ENCODE results near the gene CD247.

Gene CD247

GRCh38 chr1:167553136-167554027, 35.1 kb upstream of the CD247 start, which contains the start of gene CREG1:
Gene CREG1 (minus strand): TSS chr1:167553762.
- peak within 1 kb of the TSS; percentile 59 for H3K4me3 ChIP-seq (ENCODE audit: low read depth, low read length)
- ChIA-PET CTCF (interaction anchor here (1.0 to 11.5 kb wide), 6 partner anchors 12 to 134 kb away, joined by 3 to 103 read pairs (median 10); no protein-coding TSS in a partner anchor), POLR2A (no interaction called here)
- DNase-seq (ENCODE audit: low read depth, low spot score): no peak
- no peak for TF ChIP-seq CTCF (IDR thresholded peaks at IDR 0.05; ENCODE audit: insufficient read depth, low read length, missing control alignments)

GRCh38 chr1:167551362-167551761, 33.0 kb upstream of the CD247 start:
- ChIA-PET POLR2A (no interaction called here), CTCF (interaction anchor here (0.5 to 11.5 kb wide), 3 partner anchors 10 to 484 kb away, joined by 3 to 100 read pairs (median 3); no protein-coding TSS in a partner anchor)
- no peak for DNase-seq (ENCODE audit: low read depth, low spot score)
- TF ChIP-seq CTCF (IDR thresholded peaks at IDR 0.05; ENCODE audit: insufficient read depth, low read length, missing control alignments): no peak
- no peak overlapping the region for H3K4me3 ChIP-seq (ENCODE audit: low read depth, low read length)

GRCh38 chr1:167548059-167548932, 30.0 kb upstream of the CD247 start:
- TF ChIP-seq CTCF (IDR thresholded peaks at IDR 0.05; ENCODE audit: insufficient read depth, low read length, missing control alignments): no peak
- ChIA-PET POLR2A (no interaction called here), CTCF (interaction anchor here (0.8 to 11.5 kb wide), 7 partner anchors 7 to 281 kb away, joined by 3 to 100 read pairs (median 4); no protein-coding TSS in a partner anchor)
- no peak for DNase-seq (ENCODE audit: low read depth, low spot score)
- no peak overlapping the region for H3K4me3 ChIP-seq (ENCODE audit: low read depth, low read length)

GRCh38 chr1:167546935-167547334, 28.6 kb upstream of the CD247 start:
- no peak for DNase-seq (ENCODE audit: low read depth, low spot score)
- ChIA-PET POLR2A (no interaction called here), CTCF (interaction anchor here (0.7 to 1.9 kb wide), 4 partner anchors 9 to 225 kb away, joined by 3 to 6 read pairs (median 4); no protein-coding TSS in a partner anchor)
- TF ChIP-seq CTCF (IDR thresholded peaks at IDR 0.05; ENCODE audit: insufficient read depth, low read length, missing control alignments): no peak
- no peak overlapping the region for H3K4me3 ChIP-seq (ENCODE audit: low read depth, low read length)

GRCh38 chr1:167545349-167545748, 27.0 kb upstream of the CD247 start:
- TF ChIP-seq CTCF (IDR thresholded peaks at IDR 0.05; ENCODE audit: insufficient read depth, low read length, missing control alignments): no peak
- CTCF ChIA-PET: no interaction called here
- DNase-seq (ENCODE audit: low read depth, low spot score): no peak
- H3K4me3 ChIP-seq (ENCODE audit: low read depth, low read length): no peak overlapping the region
- POLR2A ChIA-PET: no interaction called here
